Renal cortical epithelial cell (primary cell): ENCODE data around the gene RAB42. TPM values are rescaled to one million over a fixed set of nuclear protein-coding genes. Genes with fewer than 3 reads are reported as not detected.

ENCODE experiments used
- total RNA-seq: library from RNA; depleted of rRNA; stranded (reverse); fragments of >200 nt; gene quantifications from 2 replicates; pipeline ENCODE4 v1.2.3, GENCODE V29; 2014

The RAB42 gene
- total RNA-seq, 1 donor from 2014 or later, result 49.0 TPM

Other genes starting within 250 kb of the RAB42 start
- 9.0 and 29.0 TPM in 2 replicates for gene PHACTR4, start 222.5 kb upstream of the RAB42 start, total RNA-seq
- gene RCC1, start 86.2 kb upstream of the RAB42 start, total RNA-seq, result 64.5 and 87.0 TPM in 2 replicates
- 24.7 and 46.9 TPM in 2 replicates for gene TRNAU1AP, start 39.2 kb upstream of the RAB42 start, total RNA-seq
- 29.2 and 46.7 TPM in 2 replicates for gene TAF12, start 50.8 kb downstream of the RAB42 start, total RNA-seq
- gene RNU11, start 56.3 kb downstream of the RAB42 start, total RNA-seq, result not detected in 2 replicates
- gene GMEB1, start 76.5 kb downstream of the RAB42 start, total RNA-seq, result 8.7 and 12.9 TPM in 2 replicates
- gene YTHDF2, start 144.7 kb downstream of the RAB42 start, total RNA-seq, result 114 and 122 TPM in 2 replicates
- not detected in 2 replicates for gene OPRD1, start 219.9 kb downstream of the RAB42 start, total RNA-seq